ENCODE data around the gene CYBC1. TPM values are rescaled to one million over a fixed set of nuclear protein-coding genes. Genes with fewer than 3 reads are reported as not detected.
"Not testable (repeated sequence)": the region's sequence is repeated elsewhere in the genome, so short reads cannot be mapped to it uniquely, and the experiment has no call there.

The CYBC1 gene
- total RNA-seq, 4 donors from 2014 or later = 79.2 to 103 (median 88.0) TPM

DNA sequence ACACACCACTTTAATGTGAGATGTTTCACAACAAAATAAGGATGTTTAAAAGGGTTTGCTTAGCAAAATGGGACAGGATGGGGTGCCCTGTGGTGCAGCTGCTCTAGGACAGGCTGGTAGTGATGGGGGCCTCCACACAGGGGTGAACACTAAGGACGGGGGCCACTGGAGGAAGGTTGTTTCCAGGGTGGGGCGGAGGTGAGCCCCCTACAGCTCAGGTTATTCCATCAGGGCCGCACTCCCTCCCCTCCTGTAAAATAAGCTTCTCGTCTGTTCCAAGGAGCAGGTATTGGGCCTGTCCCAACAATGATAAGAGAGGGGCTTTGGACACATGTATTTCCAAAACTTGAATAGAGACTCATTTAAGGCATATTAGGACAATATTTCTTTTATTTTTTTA lies 34.3 kb downstream of the CYBC1 start:
- TF ChIP-seq, protein P1, sequence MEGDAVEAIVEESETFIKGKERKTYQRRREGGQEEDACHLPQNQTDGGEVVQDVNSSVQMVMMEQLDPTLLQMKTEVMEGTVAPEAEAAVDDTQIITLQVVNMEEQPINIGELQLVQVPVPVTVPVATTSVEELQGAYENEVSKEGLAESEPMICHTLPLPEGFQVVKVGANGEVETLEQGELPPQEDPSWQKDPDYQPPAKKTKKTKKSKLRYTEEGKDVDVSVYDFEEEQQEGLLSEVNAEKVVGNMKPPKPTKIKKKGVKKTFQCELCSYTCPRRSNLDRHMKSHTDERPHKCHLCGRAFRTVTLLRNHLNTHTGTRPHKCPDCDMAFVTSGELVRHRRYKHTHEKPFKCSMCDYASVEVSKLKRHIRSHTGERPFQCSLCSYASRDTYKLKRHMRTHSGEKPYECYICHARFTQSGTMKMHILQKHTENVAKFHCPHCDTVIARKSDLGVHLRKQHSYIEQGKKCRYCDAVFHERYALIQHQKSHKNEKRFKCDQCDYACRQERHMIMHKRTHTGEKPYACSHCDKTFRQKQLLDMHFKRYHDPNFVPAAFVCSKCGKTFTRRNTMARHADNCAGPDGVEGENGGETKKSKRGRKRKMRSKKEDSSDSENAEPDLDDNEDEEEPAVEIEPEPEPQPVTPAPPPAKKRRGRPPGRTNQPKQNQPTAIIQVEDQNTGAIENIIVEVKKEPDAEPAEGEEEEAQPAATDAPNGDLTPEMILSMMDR (IDR thresholded peaks at IDR 0.05) = no peak
- no peak for TF ChIP-seq POLR2A (IDR thresholded peaks at IDR 0.05)
- H3K4me3 ChIP-seq = no peak overlapping the region
- DNase-seq = no peak
- H3K9me3 ChIP-seq = no peaks in the 10 kb centered on the region
- H3K27me3 ChIP-seq = no peaks in the 10 kb centered on the region
- peaks cover 0 to 5% (median 0%) of the 10 kb centered on the region in 3 donors for H3K36me3 ChIP-seq
- peaks cover 0 to 13% (median 3%) of the 10 kb centered on the region in 4 donors for H3K4me1 ChIP-seq
- no peak overlapping the region for H3K27ac ChIP-seq

DNA sequence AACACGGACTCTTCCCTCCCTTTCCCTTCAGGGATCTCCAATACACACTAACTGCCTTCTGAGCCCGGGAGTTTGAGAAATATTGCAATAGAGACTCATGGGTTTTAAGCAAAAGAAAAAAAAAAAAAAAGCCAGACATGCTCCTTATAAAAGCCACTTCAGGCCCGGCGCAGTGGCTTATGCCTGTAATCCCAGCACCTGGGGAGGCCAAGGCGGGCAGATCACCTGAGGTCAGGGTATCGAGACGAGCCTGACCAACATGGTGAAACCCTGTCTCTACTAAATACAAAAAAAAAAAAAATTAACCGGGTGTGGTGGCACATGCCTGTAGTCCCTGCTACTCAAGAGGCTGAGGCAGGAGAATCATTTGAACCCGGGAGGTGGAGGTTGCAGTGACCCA lies 34.8 kb downstream of the CYBC1 start:
- Histone ChIP-seq H3K27ac (no peak overlapping the region), H3K4me1 (peaks cover 0 to 13% (median 3%) of the 10 kb centered on the region in 4 donors), H3K4me3 (no peak overlapping the region), H3K9me3 (no peaks in the 10 kb centered on the region), H3K36me3 (peaks cover 0 to 2% (median 0%) of the 10 kb centered on the region in 3 donors), H3K27me3 (no peaks in the 10 kb centered on the region)
- TF ChIP-seq, protein P1 (IDR thresholded peaks at IDR 0.05) = no peak
- no peak for TF ChIP-seq POLR2A (IDR thresholded peaks at IDR 0.05)
- DNase-seq = no peak

DNA sequence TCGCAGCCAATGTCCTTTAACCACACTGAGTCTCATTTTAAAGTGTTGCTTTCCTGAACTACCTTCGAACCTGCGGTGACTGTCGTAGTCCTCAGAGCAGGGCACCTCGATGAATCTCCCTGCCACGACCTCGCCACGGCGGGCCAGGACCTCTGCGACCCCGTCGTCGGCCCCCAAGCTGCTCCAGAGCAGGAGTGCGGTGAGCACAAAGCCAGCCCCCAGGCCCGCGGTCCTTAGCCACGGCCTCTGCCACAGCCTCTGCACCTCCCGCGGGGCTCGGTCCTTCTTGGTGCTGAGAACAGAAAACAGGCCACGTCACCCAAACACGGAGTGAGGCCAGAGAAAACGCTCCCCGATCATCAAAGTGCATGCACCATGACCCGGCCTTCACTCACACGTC lies 35.2 kb downstream of the CYBC1 start:
- DNase-seq = no peak
- no peak overlapping the region for H3K4me3 ChIP-seq
- H3K4me1 ChIP-seq = peaks cover 0 to 13% (median 3%) of the 10 kb centered on the region in 4 donors
- H3K27ac ChIP-seq = no peak overlapping the region
- no peak for TF ChIP-seq POLR2A (IDR thresholded peaks at IDR 0.05)
- TF ChIP-seq, protein P1 (IDR thresholded peaks at IDR 0.05) = no peak
- no peaks in the 10 kb centered on the region for H3K27me3 ChIP-seq
- no peaks in the 10 kb centered on the region for H3K9me3 ChIP-seq
- H3K36me3 ChIP-seq = no peaks in the 10 kb centered on the region

DNA sequence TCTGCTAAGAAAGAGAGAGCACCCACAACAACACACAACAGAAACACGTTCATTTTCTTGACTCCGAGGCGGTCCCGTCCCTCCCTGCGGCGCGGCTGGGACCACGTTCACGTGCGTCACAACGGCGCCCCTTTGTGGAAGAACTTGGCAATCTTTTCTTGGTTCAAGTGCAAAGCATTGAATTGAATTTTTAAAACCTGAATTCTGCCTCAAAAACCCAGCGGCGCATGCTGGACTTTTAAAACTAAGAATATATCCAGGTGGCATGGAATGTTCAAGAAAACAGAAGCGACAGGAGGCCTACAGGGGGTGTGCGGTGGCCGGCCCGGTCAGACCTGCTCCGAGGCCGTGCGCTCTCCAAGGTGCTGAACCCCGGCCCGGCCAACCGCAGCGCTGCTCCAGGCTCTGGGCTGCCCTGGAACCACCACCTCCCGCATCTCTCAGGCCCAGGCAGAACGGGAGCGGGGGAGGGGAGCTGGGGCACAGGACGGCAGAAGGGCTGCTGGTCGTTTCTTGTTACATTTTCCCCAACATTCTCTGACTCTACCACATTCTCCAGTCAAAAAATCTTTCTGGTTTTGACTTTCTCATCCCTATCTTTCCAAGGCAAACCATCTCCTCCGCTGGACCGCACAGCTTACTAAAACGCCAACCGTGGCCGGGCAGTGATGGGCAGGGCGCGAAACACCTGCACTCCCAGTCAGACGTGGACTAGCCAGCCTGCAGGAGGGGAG lies 35.8 kb downstream of the CYBC1 start:
- H3K4me1 ChIP-seq = peaks cover 0 to 13% (median 3%) of the 10 kb centered on the region in 4 donors
- no peak overlapping the region for H3K27ac ChIP-seq
- H3K4me3 ChIP-seq = peak overlapping the region in 1 of 4 donors; percentile 14
- TF ChIP-seq, protein P1 (IDR thresholded peaks at IDR 0.05) = peak; percentile 42 to 78 (median 71)
- no peak for TF ChIP-seq POLR2A (IDR thresholded peaks at IDR 0.05)
- no peaks in the 10 kb centered on the region for H3K36me3 ChIP-seq
- no peaks in the 10 kb centered on the region for H3K27me3 ChIP-seq
- DNase-seq = peak; percentile 52 to 78 (median 77)
- H3K9me3 ChIP-seq = no peaks in the 10 kb centered on the region

DNA sequence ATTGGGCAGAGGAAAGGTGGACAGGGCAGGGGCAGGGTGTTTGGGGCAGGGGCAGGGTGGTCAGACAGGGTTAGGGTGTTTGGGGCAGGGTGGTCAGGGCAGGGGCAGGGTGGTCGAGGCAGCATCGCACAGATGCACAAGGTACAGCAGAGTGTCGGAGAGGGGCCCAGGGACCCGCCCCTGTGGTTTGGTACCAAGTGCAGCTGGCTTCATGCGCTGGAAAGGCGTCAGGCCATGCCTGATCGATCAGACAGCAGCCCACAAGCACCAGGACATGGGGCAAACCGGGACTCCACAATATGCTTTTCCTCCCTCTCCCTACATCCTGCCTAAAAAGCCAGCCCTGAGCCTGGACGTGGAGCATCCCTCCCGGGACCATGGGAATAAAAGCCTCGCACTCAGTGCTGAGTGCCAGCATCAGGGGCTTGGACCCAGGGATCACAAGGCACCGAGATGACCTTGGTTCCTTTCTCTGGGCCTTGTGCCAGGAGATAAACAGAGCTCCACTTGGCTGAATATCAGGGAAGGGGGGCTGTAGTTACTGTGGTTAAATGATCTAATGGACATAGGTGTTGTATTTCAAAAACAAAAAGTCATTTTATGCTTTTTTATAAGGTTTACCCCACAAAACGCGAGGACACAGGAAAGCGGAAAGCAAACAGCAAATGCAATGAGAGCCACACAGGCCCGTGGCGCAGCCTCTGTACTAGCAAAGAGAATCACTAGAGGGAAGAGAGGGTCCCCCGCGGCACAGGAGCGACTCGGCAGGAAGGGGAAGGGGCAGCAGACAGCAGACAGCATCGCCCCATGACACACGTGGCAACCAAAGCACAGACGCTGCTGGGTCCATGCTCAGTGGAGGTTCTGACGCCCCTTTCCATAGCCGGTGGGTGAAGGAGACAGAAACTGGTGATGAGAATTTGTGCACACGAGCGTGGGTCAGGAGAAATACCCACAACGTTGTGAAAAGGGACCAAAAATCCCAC lies 37.7 kb downstream of the CYBC1 start:
- peaks cover 0 to 11% (median 2%) of the 10 kb centered on the region in 4 donors for H3K4me1 ChIP-seq
- no peaks in the 10 kb centered on the region for H3K36me3 ChIP-seq
- no peak for TF ChIP-seq POLR2A (IDR thresholded peaks at IDR 0.05)
- TF ChIP-seq, protein P1 (IDR thresholded peaks at IDR 0.05) = no peak
- no peaks in the 10 kb centered on the region for H3K9me3 ChIP-seq
- H3K4me3 ChIP-seq = no peak overlapping the region
- no peak overlapping the region for H3K27ac ChIP-seq
- no peaks in the 10 kb centered on the region for H3K27me3 ChIP-seq
- no peak for DNase-seq

DNA sequence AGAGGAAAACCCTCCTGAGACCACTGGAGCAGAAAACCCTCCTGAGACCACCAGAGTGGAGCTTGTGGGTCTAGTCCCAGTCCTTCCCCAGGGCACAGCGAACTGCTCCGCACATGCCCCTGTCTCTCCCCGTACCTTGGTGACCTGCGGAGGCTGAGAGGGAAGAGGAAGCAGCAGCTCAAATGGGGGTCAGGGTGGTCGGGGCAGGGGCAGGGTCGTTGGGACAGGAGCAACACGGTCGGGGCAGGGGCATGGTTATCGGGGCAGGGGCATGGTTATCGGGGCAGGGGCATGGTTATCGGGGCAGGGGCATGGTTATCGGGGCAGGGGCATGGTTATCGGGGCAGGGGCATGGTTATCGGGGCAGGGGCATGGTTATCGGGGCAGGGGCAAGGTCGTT lies 38.5 kb downstream of the CYBC1 start:
- not testable (repeated sequence) for H3K27me3 ChIP-seq, H3K4me1 ChIP-seq, DNase-seq, H3K4me3 ChIP-seq, H3K9me3 ChIP-seq, H3K36me3 ChIP-seq, H3K27ac ChIP-seq
